Psoas muscle (tissue), 8 donors: ENCODE results near the gene TBC1D17. TPM values are rescaled to one million over a fixed set of nuclear protein-coding genes. Genes with fewer than 3 reads are reported as not detected.

Experiments used
- ATAC-seq, 4 donors: fragments of 200-7000 bp; cut with Tn5 transposase; one replicate each; pipeline ENCODE4 v1.9.1; 2020; ENCODE audit warnings: moderate library complexity in 3 of 4, mild to moderate bottlenecking in 2 of 4
- DNase-seq, 2 donors: peaks; one replicate each; pipeline ENCODE4 v3.0.0-alpha.2; 2020
- H3K27ac ChIP-seq: fragments of 200-600 bp; one replicate; pipeline ENCODE4 v1.8.0; 2022
- H3K27me3 ChIP-seq, 3 donors: fragments of 200-600 bp in 1 of 3; one replicate each; pipeline versions ENCODE4 v1.6.1 to v1.8.0; 2013 to 2022; ENCODE audit warnings: low read length in 2 of 3, mild to moderate bottlenecking in 2 of 3, moderate library complexity in 1 of 3; ENCODE audit not compliant: insufficient read depth in 3 of 3
- H3K36me3 ChIP-seq, 2 donors: fragments of 200-600 bp in 1 of 2; one replicate each; pipeline versions ENCODE4 v1.6.1 to v1.8.0; 2013 to 2022; ENCODE audit warnings: low read depth in 1 of 2, mild to moderate bottlenecking in 1 of 2, moderate library complexity in 1 of 2; ENCODE audit not compliant: insufficient read depth in 1 of 2
- H3K4me1 ChIP-seq: fragments of 200-600 bp; one replicate; pipeline ENCODE4 v1.8.0; 2022
- H3K4me3 ChIP-seq: fragments of 200-600 bp; one replicate; pipeline ENCODE4 v1.8.0; 2022; ENCODE audit warnings: mild to moderate bottlenecking
- H3K9me3 ChIP-seq: fragments of 200-600 bp; one replicate; pipeline ENCODE4 v1.8.0; 2022
- WGBS, 3 donors: extraction: QIAGEN DNeasy Blood & Tissue Kit; methylation state at CpG; one replicate each; pipeline versions ENCODE4 v1.1.6 to v1.1.7; 2013; 5-methylcytosine and 5-hydroxymethylcytosine counted together
- intact Hi-C, 2 donors: fragments of 100-400 bp; cut with DNase I; formaldehyde crosslinking; loops; one replicate each; pipeline versions ENCODE4 v1.11.0 to v1.14.2; 2022
- polyA plus RNA-seq, 3 donors: library from polyadenylated mRNA; stranded (reverse); fragments of 200-250 nt; gene quantifications; one replicate each; pipeline ENCODE4 v1.2.3, GENCODE V29; 2013
- total RNA-seq, 4 donors: library from RNA; stranded (reverse); fragmentation: NEBNext Ultra II Directional in 2 of 4; extraction: Animal tissue kit (Norgen Biotek cat#: 25700) in 2 of 4; gene quantifications; one replicate each; pipeline versions ENCODE4 v1.2.1 to v1.2.4, GENCODE V29; 2021 to 2023
- TF ChIP-seq, protein P1 (sequence below): fragments of 200-600 bp; IDR thresholded peaks from one replicate; pipeline ENCODE4 v1.8.0; 2022; ENCODE audit warnings: antibody characterized with exemption
- donor health status: healthy with polysubstance abuse.
- donor health status: DM: no; HTN: no; CAD: no; lungs with moderate emphysema.
- donor health status: Bipolar disorder and iron deficiency.
- donor health status: healthy.
- donor health status: DM: yes; HTN: yes; CAD: no.
- donor health status: DM: no; HTN: no; CAD: no.
- donor health status: DM: no; HTN: no; CAD: no.
- donor health status: DM: yes; HTN: yes; CAD: no.

The TBC1D17 gene
- total and polyA plus RNA-seq, 7 donors: 36.3 to 107 (median 81.8) TPM

GRCh38 chr19:49916839-49917733, 39.6 kb downstream of the TBC1D17 start:
- Histone ChIP-seq H3K4me3 (no peak overlapping the region), H3K27ac (no peak overlapping the region), H3K27me3 (no peaks in the 10 kb centered on the region), H3K9me3 (no peaks in the 10 kb centered on the region), H3K4me1 (no peaks in the 10 kb centered on the region), H3K36me3 (peaks cover 0 to 50% of the 10 kb centered on the region in 2 donors)
- DNase-seq (no peak), ATAC-seq (peak; percentile 27 to 34 (median 32))
- intact Hi-C loops: no loop called here
- TF ChIP-seq, protein P1, sequence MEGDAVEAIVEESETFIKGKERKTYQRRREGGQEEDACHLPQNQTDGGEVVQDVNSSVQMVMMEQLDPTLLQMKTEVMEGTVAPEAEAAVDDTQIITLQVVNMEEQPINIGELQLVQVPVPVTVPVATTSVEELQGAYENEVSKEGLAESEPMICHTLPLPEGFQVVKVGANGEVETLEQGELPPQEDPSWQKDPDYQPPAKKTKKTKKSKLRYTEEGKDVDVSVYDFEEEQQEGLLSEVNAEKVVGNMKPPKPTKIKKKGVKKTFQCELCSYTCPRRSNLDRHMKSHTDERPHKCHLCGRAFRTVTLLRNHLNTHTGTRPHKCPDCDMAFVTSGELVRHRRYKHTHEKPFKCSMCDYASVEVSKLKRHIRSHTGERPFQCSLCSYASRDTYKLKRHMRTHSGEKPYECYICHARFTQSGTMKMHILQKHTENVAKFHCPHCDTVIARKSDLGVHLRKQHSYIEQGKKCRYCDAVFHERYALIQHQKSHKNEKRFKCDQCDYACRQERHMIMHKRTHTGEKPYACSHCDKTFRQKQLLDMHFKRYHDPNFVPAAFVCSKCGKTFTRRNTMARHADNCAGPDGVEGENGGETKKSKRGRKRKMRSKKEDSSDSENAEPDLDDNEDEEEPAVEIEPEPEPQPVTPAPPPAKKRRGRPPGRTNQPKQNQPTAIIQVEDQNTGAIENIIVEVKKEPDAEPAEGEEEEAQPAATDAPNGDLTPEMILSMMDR: no peak
- 73 to 83% (median 77%) methylated on average over 21 of the region's 21 CpGs for WGBS, 3 donors

DNA sequence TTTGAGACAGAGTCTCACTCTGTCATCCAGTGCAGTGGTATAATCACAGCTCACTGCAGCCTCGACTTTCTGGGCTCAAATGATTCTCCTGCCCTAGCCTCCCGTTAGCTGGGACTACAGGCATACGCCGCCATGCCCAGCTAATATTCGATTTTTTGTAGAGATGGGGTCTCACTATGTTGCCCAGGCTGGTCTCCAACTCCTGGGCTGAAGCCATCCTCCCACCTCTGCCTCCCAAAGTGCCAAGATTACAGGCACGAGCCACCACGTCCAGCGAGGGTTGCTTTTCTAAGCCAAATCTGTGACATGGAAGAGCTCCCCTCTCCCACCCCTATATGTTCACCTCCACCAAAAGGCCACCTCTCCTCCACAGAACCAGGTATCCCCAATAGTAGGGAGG, 40.6 kb downstream of the TBC1D17 start:
- Histone ChIP-seq H3K36me3 (peaks cover 0 to 49% of the 10 kb centered on the region in 2 donors), H3K9me3 (no peaks in the 10 kb centered on the region), H3K27me3 (no peaks in the 10 kb centered on the region), H3K4me1 (no peaks in the 10 kb centered on the region), H3K4me3 (no peak overlapping the region), H3K27ac (no peak overlapping the region)
- DNase-seq (no peak), ATAC-seq (no peak)
- WGBS, 3 donors: 91 to 95% (median 93%) methylated on average over 8 of the region's 8 CpGs
- intact Hi-C loops: no loop called here
- TF ChIP-seq, protein P1: no peak

- H3K4me3 ChIP-seq: no peak overlapping the region
- intact Hi-C loops: no loop called here
- peaks cover 0 to 56% of the 10 kb centered on the region in 2 donors for H3K36me3 ChIP-seq
- no peak overlapping the region for H3K27ac ChIP-seq
- DNase-seq (peak in 1 of 2 donors; percentile 50), ATAC-seq (no peak)
- H3K4me1 ChIP-seq: peaks cover 12% of the 10 kb centered on the region
- no peaks in the 10 kb centered on the region for H3K9me3 ChIP-seq
- 90 to 93% (median 91%) methylated on average over 24 of the region's 24 CpGs for WGBS, 3 donors
- TF ChIP-seq, protein P1: no peak
- no peaks in the 10 kb centered on the region for H3K27me3 ChIP-seq
Measured at GRCh38 chr19:49920624-49921363, 43.3 kb downstream of the TBC1D17 start.

DNA sequence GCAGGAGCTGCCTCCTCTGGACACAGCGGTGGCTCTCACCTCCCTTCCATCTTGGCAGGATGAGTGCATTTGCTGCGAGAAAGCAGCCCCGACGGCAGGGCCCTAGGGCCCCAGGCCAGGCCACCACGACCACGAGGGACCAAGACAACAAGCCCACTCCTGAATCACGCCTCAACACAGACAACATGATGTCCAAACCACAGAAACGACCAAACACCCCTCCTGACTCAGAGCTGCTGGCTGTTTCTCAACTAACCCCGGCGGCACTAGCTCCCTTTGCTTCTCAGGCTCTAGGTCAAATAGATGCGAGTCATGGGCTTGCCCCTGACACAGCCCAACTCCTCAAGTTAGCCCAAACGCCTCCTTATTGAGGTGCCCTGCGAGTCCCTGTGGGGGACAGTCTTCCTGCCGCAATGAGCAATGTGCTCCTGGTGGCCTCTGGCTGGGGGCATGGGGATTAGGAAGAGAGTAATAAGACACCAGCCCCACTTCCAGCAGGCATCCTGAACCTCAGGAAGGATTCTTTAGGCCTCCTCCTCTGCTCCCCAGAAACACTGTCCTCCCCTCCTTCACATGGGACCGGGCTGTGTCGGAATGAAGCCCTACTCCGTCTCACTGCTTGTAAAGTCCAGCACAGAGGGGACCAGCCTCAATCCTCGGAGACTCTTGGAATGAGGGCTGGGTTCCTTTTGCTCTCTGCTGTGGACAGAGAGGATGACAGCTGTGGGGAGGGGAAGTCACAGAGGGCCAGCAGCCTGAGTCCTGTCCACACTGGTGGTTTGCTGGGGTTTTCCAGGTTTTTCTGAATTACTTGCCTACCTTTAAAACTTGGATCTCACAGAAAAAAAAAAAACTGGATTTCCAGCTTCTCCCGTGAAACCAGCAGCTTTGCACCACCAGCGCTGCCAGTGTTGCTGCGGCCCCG, 44.6 kb downstream of the TBC1D17 start:
- Histone ChIP-seq H3K36me3 (peaks cover 0 to 58% of the 10 kb centered on the region in 2 donors), H3K4me1 (peaks cover 14% of the 10 kb centered on the region), H3K27me3 (no peaks in the 10 kb centered on the region), H3K27ac (no peak overlapping the region), H3K9me3 (no peaks in the 10 kb centered on the region), H3K4me3 (no peak overlapping the region)
- intact Hi-C loops: no loop called here
- DNase-seq: peak in 1 of 2 donors; percentile 65
- ATAC-seq: peak in 3 of 4 donors; percentile 15 to 22 (median 18)
- TF ChIP-seq, protein P1: no peak
- 74 to 80% (median 76%) methylated on average over 22 of the region's 22 CpGs for WGBS, 3 donors
